Brain microvascular endothelial cell (primary cell): ENCODE measurements around the gene BTG4.
A peak's percentile ranks its signal among the peaks of the same experiment; 100 is the strongest.

Experiments
- DNase-seq: peaks from one replicate; pipeline ENCODE4 v3.0.0-alpha.2; 2020
- H3K27ac ChIP-seq: fragments of 250-450 bp; sonication (Bioruptor Pico); 2 replicates; pipeline ENCODE4 v1.5.1; 2020; ENCODE audit warnings: mild to moderate bottlenecking, moderate library complexity
- H3K27me3 ChIP-seq: fragments of 250-450 bp; sonication (Bioruptor Pico); replicated peaks from 2 replicates; pipeline ENCODE4 v1.5.1; 2020; ENCODE audit warnings: mild to moderate bottlenecking
- H3K36me3 ChIP-seq: fragments of 250-450 bp; sonication (Bioruptor Pico); replicated peaks from 2 replicates; pipeline ENCODE4 v1.5.1; 2020; ENCODE audit warnings: mild to moderate bottlenecking
- H3K4me3 ChIP-seq: 2 replicates; pipeline ENCODE4 v1.5.1; 2011; ENCODE audit warnings: low read depth, mild to moderate bottlenecking, control low read depth, low read length, moderate library complexity
- in situ Hi-C: cut with HindIII; loops from 2 replicates; pipeline ENCODE4 v1.10.0; 2017; ENCODE audit warnings: low sequenced_read_pairs, low pct_ligation_motif_present
- TF ChIP-seq, protein P1 (sequence below): IDR thresholded peaks from 2 replicates; pipeline ENCODE4 v1.5.1; 2011; ENCODE audit warnings: low read depth, mild to moderate bottlenecking, moderate library complexity, low read length, control low read depth, inconsistent platforms; ENCODE audit errors: missing control alignments

The BTG4 gene

DNA sequence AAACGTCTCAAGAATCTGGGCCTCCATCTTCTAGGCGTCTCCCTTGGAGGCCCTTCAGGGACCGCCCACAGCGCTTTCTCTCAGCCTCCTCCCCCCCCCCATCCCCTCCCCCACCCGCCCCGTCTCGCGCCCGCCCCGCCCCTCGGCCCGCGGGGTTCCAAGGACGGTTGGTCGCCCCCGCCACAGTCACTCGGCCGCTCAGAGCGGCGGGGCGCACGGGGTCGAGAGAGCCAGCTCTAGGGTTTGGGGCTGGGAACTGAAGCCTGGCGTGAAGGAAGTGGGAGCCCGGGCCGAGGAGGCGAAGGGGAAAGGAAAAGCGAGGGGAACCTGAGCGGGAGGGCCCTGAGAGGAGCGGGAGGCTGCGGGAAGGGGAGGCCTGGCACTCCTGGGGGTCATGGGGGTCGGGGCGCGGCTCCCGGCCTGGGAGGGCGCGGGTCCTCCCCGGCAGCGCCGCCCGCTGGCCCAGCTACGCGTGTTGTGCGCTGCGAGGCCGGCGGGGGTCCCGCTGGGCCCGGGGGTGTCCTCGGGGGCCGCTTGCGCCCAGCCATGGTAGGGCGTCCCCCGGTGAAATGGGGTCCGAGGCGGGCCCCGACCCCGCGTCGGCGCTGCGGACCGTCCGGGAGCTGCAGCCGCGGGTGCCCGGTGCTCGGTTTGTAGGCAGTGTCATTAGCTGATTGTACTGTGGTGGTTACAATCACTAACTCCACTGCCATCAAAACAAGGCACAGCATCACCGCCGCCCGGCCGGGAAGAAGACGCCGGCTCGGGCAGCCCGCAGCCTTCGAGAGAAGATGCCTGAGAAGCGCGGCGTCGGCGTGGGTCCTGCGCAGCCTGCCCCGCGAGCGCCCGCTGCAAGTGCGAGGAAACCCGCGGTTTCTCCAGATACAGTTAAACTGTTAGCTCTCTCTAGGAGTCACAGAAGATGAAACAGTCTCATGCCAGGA lies at the start of gene BTG4:
Gene BTG4, minus strand, starts transcription at position 91 of the 944 bp plus-strand sequence. CDS start 13,610 bp downstream, outside the sequence.
- DNase-seq, result no peak
- no peak within 1 kb of the TSS for H3K27ac ChIP-seq
- H3K27me3 ChIP-seq, result no peaks in the 10 kb centered on the region
- H3K36me3 ChIP-seq, result no peaks in the 10 kb centered on the region
- peak within 1 kb of the TSS; percentile 57 for H3K4me3 ChIP-seq
- TF ChIP-seq, protein P1, sequence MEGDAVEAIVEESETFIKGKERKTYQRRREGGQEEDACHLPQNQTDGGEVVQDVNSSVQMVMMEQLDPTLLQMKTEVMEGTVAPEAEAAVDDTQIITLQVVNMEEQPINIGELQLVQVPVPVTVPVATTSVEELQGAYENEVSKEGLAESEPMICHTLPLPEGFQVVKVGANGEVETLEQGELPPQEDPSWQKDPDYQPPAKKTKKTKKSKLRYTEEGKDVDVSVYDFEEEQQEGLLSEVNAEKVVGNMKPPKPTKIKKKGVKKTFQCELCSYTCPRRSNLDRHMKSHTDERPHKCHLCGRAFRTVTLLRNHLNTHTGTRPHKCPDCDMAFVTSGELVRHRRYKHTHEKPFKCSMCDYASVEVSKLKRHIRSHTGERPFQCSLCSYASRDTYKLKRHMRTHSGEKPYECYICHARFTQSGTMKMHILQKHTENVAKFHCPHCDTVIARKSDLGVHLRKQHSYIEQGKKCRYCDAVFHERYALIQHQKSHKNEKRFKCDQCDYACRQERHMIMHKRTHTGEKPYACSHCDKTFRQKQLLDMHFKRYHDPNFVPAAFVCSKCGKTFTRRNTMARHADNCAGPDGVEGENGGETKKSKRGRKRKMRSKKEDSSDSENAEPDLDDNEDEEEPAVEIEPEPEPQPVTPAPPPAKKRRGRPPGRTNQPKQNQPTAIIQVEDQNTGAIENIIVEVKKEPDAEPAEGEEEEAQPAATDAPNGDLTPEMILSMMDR, result no peak
- in situ Hi-C loops, result no loop called here

DNA sequence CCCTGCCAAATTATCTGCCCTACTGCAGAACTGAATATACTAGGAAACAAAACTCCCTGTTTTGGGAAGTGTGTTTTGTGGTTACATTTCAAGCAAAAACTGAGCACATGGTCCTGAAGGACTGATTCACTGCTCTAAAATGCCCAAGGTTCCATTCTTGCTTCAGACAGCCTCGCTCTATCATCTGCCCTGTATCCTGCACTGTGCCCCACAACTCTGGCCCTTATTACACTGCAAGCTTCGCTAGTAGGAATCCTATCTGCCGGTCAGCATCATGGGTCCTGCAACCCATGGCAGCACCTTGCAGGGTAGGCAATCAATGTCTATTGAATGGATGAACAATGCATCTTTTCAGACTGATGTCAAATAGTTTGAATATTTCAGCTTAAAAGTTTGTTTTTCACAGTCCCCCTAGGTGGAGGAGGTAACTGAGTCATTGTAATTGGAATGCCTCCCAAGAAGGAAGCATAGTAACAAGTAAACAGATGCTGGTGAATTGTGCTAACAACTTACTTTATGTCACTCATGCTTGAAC lies 49.7 kb upstream of the BTG4 start:
- H3K27ac ChIP-seq, result peak overlapping the region; percentile 24

DNA sequence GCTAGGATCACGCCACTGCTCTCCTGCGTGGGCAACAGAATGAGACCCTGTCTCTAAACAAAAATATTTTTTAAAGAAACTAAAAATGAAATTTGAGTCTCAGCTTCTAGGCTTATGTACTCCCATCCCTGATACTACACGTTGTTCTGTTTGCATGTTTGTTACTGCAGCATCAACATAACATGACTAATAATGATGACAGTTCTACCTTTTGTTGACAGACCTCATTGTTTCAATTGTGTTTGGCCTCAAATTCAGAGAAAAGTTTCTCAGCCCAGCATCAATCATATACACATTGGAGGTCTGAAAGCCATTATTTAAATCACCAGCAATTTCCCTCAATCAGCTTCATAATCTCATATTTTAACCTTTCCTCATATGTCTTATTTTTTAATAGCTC lies 49.1 kb upstream of the BTG4 start:
- TF ChIP-seq, protein P1, result no peak
- Histone ChIP-seq H3K27me3 (no peaks in the 10 kb centered on the region), H3K36me3 (no peaks in the 10 kb centered on the region), H3K27ac (peak overlapping the region; percentile 24), H3K4me3 (no peak overlapping the region)
- no peak for DNase-seq
- in situ Hi-C loops, result no loop called here

More for the DNA sequence above, 49.7 kb upstream of the BTG4 start:
- DNase-seq, result peak; percentile 56
- H3K27me3 ChIP-seq, result no peaks in the 10 kb centered on the region
- H3K4me3 ChIP-seq, result no peak overlapping the region
- TF ChIP-seq, protein P1, result no peak
- H3K36me3 ChIP-seq, result no peaks in the 10 kb centered on the region
- in situ Hi-C loops, result no loop called here

DNA sequence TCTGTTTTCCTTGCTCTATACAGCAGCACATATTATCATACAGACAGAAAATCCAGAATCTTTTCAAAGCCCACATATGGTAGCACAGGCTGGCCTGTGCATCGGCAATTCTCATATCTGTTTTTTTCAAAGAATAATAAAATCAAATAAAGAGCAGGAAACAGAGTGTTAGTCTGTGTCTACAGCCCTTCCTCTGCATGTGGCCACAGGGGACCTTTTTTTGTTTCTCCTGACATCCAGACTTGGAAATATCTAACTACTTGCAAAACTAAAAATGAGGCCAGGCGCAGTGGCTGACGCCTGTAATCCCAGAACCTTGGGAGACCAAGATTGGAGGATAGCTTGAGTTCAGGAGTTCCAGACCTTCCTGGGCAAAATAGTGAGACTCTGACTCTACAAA lies 48.6 kb upstream of the BTG4 start:
- in situ Hi-C loops, result no loop called here
- Histone ChIP-seq H3K27me3 (no peaks in the 10 kb centered on the region), H3K4me3 (no peak overlapping the region), H3K36me3 (no peaks in the 10 kb centered on the region), H3K27ac (no peak overlapping the region)
- no peak for DNase-seq
- TF ChIP-seq, protein P1, result no peak

DNA sequence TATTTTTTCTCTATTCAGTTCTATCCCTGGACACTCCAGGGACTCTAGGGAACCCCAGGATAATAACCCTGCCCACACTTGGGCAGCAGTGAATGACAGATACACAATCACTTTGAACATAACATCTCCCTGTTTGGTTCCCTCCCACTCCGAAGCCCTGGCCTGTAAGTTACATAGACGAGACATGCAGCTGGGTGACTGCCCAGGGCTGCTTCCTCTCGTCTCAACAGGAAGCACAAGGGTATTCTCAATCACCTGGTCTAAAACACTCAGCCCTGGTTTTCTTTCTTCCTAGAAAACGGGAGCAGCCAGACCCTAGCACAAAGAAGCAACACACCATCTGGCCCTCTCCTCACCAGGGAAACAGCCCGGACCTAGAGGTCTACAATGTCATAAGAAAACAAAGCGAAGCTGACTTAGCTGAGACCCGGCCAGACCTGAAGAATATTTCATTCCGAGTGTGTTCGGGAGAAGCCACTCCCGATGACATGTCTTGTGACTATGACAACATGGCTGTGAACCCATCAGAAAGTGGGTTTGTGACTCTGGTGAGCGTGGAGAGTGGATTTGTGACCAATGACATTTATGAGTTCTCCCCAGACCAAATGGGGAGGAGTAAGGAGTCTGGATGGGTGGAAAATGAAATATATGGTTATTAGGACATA lies 47.7 kb upstream of the BTG4 start:
- DNase-seq, result no peak
- H3K36me3 ChIP-seq, result no peaks in the 10 kb centered on the region
- H3K27ac ChIP-seq, result no peak overlapping the region
- no peak overlapping the region for H3K4me3 ChIP-seq
- in situ Hi-C loops, result no loop called here
- H3K27me3 ChIP-seq, result no peaks in the 10 kb centered on the region
- TF ChIP-seq, protein P1, result no peak
